GM13977 (cell line): Measurements from ENCODE around the gene FFAR4.

Experiments used
- DNase-seq: peaks from one replicate; pipeline ENCODE4 v3.0.0; 2012; ENCODE audit warnings: low spot score
- CTCF ChIP-seq: IDR thresholded peaks from 2 replicates; pipeline ENCODE4 v1.5.1; 2012; ENCODE audit warnings: mild to moderate bottlenecking, control low read depth; ENCODE audit not compliant: insufficient read depth; ENCODE audit errors: extremely low read depth, missing control alignments
- in situ Hi-C: fragments of 300-500 bp; cut with MboI; formaldehyde crosslinking; loops from one replicate; pipeline ENCODE4 v1.12.0; 2022; ENCODE audit warnings: low sequenced_read_pairs, low pct_unique_long_range_greater_than_20kb, mixed read lengths, inconsistent platforms; ENCODE audit not compliant: unreplicated experiment

Gene FFAR4

GRCh38 chr10:93597075-93597599 is 30.7 kb downstream of the FFAR4 start:
- no peak for TF ChIP-seq CTCF
- in situ Hi-C loops = no loop called here
- no peak for DNase-seq

- DNase-seq = no peak
- in situ Hi-C loops = no loop called here
- TF ChIP-seq CTCF = no peak
These were observed 31.7 kb downstream of the FFAR4 start for GRCh38 chr10:93598157-93598556.

GRCh38 chr10:93599335-93599734 is 32.9 kb downstream of the FFAR4 start:
- TF ChIP-seq CTCF = no peak
- in situ Hi-C loops = no loop called here
- DNase-seq = no peak

GRCh38 chr10:93599778-93600177 is 33.3 kb downstream of the FFAR4 start:
- no peak for DNase-seq
- no peak for TF ChIP-seq CTCF
- in situ Hi-C loops = no loop called here

- TF ChIP-seq CTCF = no peak
- no peak for DNase-seq
- in situ Hi-C loops = no loop called here
These were observed 34.1 kb downstream of the FFAR4 start for GRCh38 chr10:93600446-93601145.

GRCh38 chr10:93601146-93601773 is 34.8 kb downstream of the FFAR4 start, which contains the start of gene RBP4:
Gene RBP4 (minus strand): TSS chr10:93601235. CDS start chr10:93601028, 207 bp downstream.
- DNase-seq = no peak
- no peak for TF ChIP-seq CTCF
- in situ Hi-C loops = no loop called here
